Colonic mucosa (tissue), 4 donors: Measurements from ENCODE around the gene CDC42BPB. TPM values are rescaled to one million over a fixed set of nuclear protein-coding genes. Genes with fewer than 3 reads are reported as not detected.

ENCODE experiments used
- DNase-seq: peaks from one replicate; pipeline ENCODE4 v3.0.0-alpha.2; 2020
- H3K27ac ChIP-seq: fragments of 200-600 bp; one replicate; pipeline ENCODE4 v1.8.0; 2021
- H3K27me3 ChIP-seq: fragments of 200-600 bp; one replicate; pipeline ENCODE4 v1.8.0; 2021
- H3K36me3 ChIP-seq: fragments of 200-600 bp; one replicate; pipeline ENCODE4 v1.8.0; 2021
- H3K4me1 ChIP-seq: fragments of 200-600 bp; one replicate; pipeline ENCODE4 v1.8.0; 2021; ENCODE audit warnings: mild to moderate bottlenecking
- H3K4me3 ChIP-seq: fragments of 200-600 bp; one replicate; pipeline ENCODE4 v1.8.0; 2021
- H3K9ac ChIP-seq, 2 donors: one replicate each; pipeline ENCODE4 v1.7.0; 2013; ENCODE audit warnings: control low read depth in 2 of 2, low read depth in 2 of 2, low read length in 2 of 2
- H3K9me3 ChIP-seq: fragments of 200-600 bp; one replicate; pipeline ENCODE4 v1.8.0; 2021
- intact Hi-C: fragments of 100-400 bp; cut with DNase I; formaldehyde crosslinking; loops from one replicate; pipeline ENCODE4 v1.14.1; 2022
- total RNA-seq, 2 donors: library from RNA; stranded (reverse); fragmentation: NEBNext Ultra II Directional in 1 of 2; extraction: Animal tissue kit (Norgen Biotek cat#: 25700) in 1 of 2; gene quantifications; one replicate each; pipeline ENCODE4 v1.2.1, GENCODE V29; 2021
- TF ChIP-seq, protein P1 (sequence below): fragments of 200-600 bp; IDR thresholded peaks from one replicate; pipeline ENCODE4 v1.8.0; 2022; ENCODE audit warnings: antibody characterized with exemption, mild to moderate bottlenecking
- donor health status: healthy.
- donor health status: DM: no; HTN: no; CAD: no.
- donor health status: DM: no; HTN: no; CAD: no.

Gene CDC42BPB
- total RNA-seq, 2 donors from 2014 or later, result 67.9 to 83.8 TPM

DNA sequence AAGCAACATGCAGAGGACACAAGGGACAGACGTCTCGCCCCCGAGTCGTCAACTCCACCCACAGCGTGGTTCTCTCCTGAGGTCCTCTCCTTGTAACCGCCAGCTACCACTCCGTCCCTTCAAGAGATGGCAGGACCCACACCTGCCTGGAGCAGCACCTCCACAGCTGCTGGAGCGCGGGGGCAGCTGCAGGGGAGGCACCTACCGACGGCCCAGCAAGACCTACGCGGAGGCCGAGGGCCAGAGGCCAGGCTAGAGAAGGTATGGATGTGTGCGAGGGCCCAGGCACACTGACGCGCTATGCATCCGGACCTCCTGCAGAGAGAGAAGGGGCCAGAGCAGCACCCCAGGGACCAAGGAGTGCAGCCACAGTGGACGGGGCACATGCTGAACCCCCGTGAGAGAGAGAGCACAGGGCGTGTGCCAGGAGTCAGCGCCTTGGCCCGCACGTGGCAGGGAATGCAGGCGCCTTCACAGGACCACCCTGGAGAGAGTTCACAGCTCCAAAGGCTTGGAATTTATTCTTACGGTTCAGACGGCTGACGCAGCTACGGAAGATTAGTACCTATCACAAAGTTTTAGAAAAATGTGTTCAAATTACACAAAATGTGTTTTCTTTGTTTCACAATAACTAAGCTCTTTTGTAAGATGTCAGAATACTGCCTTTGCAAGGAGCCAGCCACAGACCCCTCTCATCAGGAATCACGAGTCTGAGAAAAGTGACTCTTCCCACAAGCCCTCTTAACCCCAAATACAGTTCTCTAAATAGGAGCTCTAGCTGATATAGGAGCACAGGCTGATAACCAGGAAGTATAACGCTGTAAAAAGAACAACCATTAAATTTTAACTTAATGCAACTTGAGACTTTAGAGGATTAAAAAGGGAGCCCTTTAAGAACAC is 36.8 kb downstream of the CDC42BPB start:
- TF ChIP-seq, protein P1, sequence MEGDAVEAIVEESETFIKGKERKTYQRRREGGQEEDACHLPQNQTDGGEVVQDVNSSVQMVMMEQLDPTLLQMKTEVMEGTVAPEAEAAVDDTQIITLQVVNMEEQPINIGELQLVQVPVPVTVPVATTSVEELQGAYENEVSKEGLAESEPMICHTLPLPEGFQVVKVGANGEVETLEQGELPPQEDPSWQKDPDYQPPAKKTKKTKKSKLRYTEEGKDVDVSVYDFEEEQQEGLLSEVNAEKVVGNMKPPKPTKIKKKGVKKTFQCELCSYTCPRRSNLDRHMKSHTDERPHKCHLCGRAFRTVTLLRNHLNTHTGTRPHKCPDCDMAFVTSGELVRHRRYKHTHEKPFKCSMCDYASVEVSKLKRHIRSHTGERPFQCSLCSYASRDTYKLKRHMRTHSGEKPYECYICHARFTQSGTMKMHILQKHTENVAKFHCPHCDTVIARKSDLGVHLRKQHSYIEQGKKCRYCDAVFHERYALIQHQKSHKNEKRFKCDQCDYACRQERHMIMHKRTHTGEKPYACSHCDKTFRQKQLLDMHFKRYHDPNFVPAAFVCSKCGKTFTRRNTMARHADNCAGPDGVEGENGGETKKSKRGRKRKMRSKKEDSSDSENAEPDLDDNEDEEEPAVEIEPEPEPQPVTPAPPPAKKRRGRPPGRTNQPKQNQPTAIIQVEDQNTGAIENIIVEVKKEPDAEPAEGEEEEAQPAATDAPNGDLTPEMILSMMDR, result no peak
- no peak overlapping the region for H3K4me3 ChIP-seq
- no peak overlapping the region for H3K9ac ChIP-seq
- H3K4me1 ChIP-seq, result peaks cover 4% of the 10 kb centered on the region
- intact Hi-C loops, result no loop called here
- no peaks in the 10 kb centered on the region for H3K36me3 ChIP-seq
- no peaks in the 10 kb centered on the region for H3K27me3 ChIP-seq
- H3K9me3 ChIP-seq, result no peaks in the 10 kb centered on the region
- no peak for DNase-seq
- H3K27ac ChIP-seq, result no peak overlapping the region

DNA sequence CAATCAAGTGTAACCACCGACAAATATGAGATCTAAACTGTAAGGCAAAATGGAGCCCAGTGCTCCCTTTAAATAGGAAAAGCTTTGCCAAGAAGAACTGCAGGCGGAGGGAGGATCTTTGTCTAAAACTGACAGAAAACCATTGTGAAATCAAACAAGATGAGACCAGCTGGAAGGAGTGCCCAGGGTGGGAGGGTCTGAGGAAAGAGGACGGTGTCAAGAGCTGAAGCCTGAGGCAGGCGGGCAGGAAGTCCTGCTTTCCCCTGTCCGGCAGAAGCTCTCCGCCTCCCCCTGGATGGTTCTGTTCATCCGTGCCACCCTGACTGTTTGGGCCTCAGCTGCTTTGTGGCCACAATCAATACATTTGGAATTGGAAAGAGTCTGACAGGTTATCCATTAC is 37.5 kb downstream of the CDC42BPB start:
- Histone ChIP-seq H3K27ac (no peak overlapping the region), H3K4me1 (peaks cover 4% of the 10 kb centered on the region), H3K36me3 (no peaks in the 10 kb centered on the region), H3K4me3 (no peak overlapping the region), H3K9me3 (no peaks in the 10 kb centered on the region), H3K27me3 (no peaks in the 10 kb centered on the region), H3K9ac (no peak overlapping the region)
- TF ChIP-seq, protein P1, result no peak
- no peak for DNase-seq
- intact Hi-C loops, result no loop called here

DNA sequence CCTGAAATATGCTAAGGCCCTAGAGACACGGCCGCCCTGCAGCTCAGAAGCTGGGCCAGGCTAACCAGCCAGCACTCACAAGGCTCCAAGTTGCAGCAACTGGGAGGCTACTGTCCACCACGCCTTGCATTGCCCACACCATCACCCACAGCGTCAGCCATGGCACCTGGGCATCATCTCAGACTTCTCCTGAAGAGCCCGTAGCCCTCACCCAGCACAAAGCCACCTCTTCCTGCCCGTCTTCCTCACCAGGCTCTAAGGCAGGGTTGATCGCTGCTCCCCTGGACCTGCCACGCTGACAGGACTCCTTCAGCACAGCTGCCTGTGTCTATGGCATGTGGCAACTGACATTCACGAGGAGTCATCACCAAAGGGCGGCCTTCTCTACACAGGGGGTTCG is 38.1 kb downstream of the CDC42BPB start:
- H3K4me1 ChIP-seq, result peaks cover 4% of the 10 kb centered on the region
- H3K27ac ChIP-seq, result no peak overlapping the region
- no peak overlapping the region for H3K9ac ChIP-seq
- no peaks in the 10 kb centered on the region for H3K9me3 ChIP-seq
- no peaks in the 10 kb centered on the region for H3K36me3 ChIP-seq
- no peak overlapping the region for H3K4me3 ChIP-seq
- TF ChIP-seq, protein P1, result no peak
- H3K27me3 ChIP-seq, result no peaks in the 10 kb centered on the region
- no peak for DNase-seq
- intact Hi-C loops, result no loop called here

DNA sequence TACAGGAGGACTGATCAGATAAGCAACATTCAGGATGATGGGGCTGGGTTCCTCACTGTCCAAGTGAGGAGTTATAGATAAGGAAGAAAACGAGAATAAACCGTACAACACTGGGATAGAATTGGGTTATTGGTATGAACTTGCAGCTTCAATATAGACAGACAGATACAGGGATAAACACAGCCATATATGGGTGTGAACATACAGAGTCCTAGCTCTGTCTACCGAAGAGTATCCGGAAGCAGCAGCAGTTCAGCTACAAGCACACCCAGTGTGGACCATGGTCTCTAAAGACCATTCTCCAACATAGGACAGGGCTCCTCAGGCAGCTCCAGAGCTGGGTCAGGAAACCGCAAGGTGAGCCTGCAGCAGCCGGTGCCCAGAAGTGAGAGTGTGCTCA is 40.8 kb downstream of the CDC42BPB start:
- no peak overlapping the region for H3K4me3 ChIP-seq
- no peaks in the 10 kb centered on the region for H3K36me3 ChIP-seq
- no peak for DNase-seq
- no peaks in the 10 kb centered on the region for H3K27me3 ChIP-seq
- H3K27ac ChIP-seq, result no peak overlapping the region
- H3K9me3 ChIP-seq, result no peaks in the 10 kb centered on the region
- no peak overlapping the region for H3K9ac ChIP-seq
- TF ChIP-seq, protein P1, result no peak
- intact Hi-C loops, result no loop called here
- peaks cover 4% of the 10 kb centered on the region for H3K4me1 ChIP-seq

DNA sequence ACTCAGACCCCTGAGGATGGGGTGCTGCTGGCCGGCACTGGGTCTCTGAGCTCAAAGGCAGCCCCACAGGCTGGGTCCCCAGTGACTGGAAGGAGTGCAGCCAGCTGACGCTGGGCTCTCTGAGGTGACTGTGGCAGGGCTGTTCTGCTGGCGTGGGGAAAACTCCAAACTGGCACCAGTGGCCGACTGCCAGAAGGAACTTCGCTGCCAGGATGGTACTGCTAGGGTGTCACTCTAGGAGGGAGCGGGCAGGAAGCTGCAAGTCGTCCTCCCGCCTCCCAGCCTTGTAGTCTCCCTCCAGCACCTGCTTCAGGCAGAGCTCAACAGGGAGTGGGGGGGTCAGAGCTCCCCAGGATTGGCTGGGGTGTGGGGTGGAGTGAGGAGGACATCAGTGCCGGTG is 41.3 kb downstream of the CDC42BPB start:
- intact Hi-C loops, result no loop called here
- H3K4me3 ChIP-seq, result no peak overlapping the region
- TF ChIP-seq, protein P1, result no peak
- no peak for DNase-seq
- H3K4me1 ChIP-seq, result peaks cover 4% of the 10 kb centered on the region
- no peaks in the 10 kb centered on the region for H3K9me3 ChIP-seq
- H3K27ac ChIP-seq, result no peak overlapping the region
- H3K9ac ChIP-seq, result no peak overlapping the region
- no peaks in the 10 kb centered on the region for H3K36me3 ChIP-seq
- no peaks in the 10 kb centered on the region for H3K27me3 ChIP-seq
